DMS79 treated with DMSO at 0.1 percent for 48 hours (cell line): Measurements from ENCODE around the gene ANKRD11.

Source experiments
- DNase-seq: peaks from one replicate; lab custom pipeline; 2025; lab: John Stamatoyannopoulos, UW

ANKRD11 gene

GRCh38 chr16:89490439-89491237 lies at the start of gene ANKRD11:
ANKRD11 (minus strand) TSS chr16:89490561; CDS start chr16:89317019, 173,542 bp downstream.
- peak; percentile 87 for DNase-seq

GRCh38 chr16:89538286-89538685 lies 47.9 kb upstream of the ANKRD11 start:
- no peak for DNase-seq

GRCh38 chr16:89537549-89537925 lies 47.2 kb upstream of the ANKRD11 start:
- DNase-seq = no peak

- no peak for DNase-seq
Measured at GRCh38 chr16:89536886-89537548, 46.7 kb upstream of the ANKRD11 start.

GRCh38 chr16:89536371-89536770 lies 46.0 kb upstream of the ANKRD11 start:
- no peak for DNase-seq

- DNase-seq = no peak
Measured at GRCh38 chr16:89534252-89534756, 43.9 kb upstream of the ANKRD11 start.

- no peak for DNase-seq
Measured at GRCh38 chr16:89531821-89532526, 41.6 kb upstream of the ANKRD11 start.

- no peak for DNase-seq
Measured at GRCh38 chr16:89530401-89531381, 40.3 kb upstream of the ANKRD11 start.

GRCh38 chr16:89529097-89529496 lies 38.7 kb upstream of the ANKRD11 start:
- DNase-seq = no peak

- no peak for DNase-seq
Measured at GRCh38 chr16:89525146-89525913, 35.0 kb upstream of the ANKRD11 start.

GRCh38 chr16:89523680-89524344 lies 33.5 kb upstream of the ANKRD11 start:
- DNase-seq = no peak

- no peak for DNase-seq
Measured at GRCh38 chr16:89522287-89522686, 31.9 kb upstream of the ANKRD11 start.

- DNase-seq = no peak
Measured at GRCh38 chr16:89519881-89520280, 29.5 kb upstream of the ANKRD11 start.

GRCh38 chr16:89517128-89517527 lies 26.8 kb upstream of the ANKRD11 start:
- no peak for DNase-seq

GRCh38 chr16:89512453-89512852 lies 22.1 kb upstream of the ANKRD11 start:
- no peak for DNase-seq

- no peak for DNase-seq
Measured at GRCh38 chr16:89511374-89511773, 21.0 kb upstream of the ANKRD11 start.

GRCh38 chr16:89510526-89510925 lies 20.2 kb upstream of the ANKRD11 start:
- no peak for DNase-seq

- DNase-seq = peak; percentile 50
Measured at GRCh38 chr16:89507834-89508590, 17.7 kb upstream of the ANKRD11 start, which contains the start of gene SPG7. SPG7 (plus strand) TSS chr16:89508403; CDS start chr16:89508418, 15 bp downstream.

- no peak for DNase-seq
Measured at GRCh38 chr16:89507214-89507833, 17.0 kb upstream of the ANKRD11 start.
